ENCODE results near the gene ZNF280A. TPM values are rescaled to one million over a fixed set of nuclear protein-coding genes. Genes with fewer than 3 reads are reported as not detected.

Gene ZNF280A
- total RNA-seq, 1 experiment from 2014 or later = not detected

DNA sequence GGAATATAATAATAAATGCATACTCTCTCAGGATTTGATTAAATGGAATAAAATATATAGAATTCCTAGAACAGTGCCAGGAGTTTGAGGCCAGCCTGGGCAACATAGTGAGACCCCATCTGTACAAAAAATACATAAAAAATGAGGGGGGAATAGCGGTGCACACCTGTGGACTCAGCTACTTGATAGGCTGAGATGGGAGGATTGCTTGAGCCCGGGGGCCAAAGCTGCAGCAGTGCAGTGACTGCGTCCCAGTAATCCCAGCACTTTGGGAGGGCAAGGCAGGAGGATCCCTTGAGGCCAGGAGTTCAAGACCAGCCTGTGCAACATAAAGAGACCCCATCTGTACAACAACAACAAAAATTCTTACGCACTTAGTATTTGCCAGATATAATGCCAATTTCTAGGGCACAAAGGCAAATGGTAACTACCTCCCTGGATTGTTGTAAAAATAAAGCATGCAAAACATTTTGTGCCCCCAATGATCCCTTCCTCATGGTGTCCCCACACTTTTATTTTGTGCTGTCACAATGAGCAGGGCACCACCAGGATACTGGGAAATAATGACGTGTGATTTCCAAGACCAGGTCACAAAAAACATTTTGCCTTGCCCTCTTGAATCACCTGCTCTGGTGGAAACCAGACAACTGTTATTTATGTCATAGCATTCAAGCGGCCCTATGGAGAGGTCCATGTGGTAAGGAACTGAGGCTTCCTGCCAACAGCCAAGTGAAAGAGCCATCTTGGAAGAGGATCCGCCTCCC lies 18.3 kb upstream of the ZNF280A start:
- H3K4me3 Mint-ChIP-seq (ENCODE audit: low read depth, unreplicated experiment) = no peak overlapping the region
- no TSS peak for BruUV-seq (replicated peaks)
- TF ChIP-seq CTCF (IDR thresholded peaks at IDR 0.05; ENCODE audit: unreplicated experiment) = no peak
- no peak overlapping the region for H3K27ac Mint-ChIP-seq (ENCODE audit: unreplicated experiment)
- CTCF ChIA-PET = no interaction called here
- no peaks in the 10 kb centered on the region for H3K9me3 Mint-ChIP-seq (ENCODE audit: low read depth, unreplicated experiment)
- H3K4me1 Mint-ChIP-seq (ENCODE audit: low read depth, unreplicated experiment) = no peaks in the 10 kb centered on the region
- intact Hi-C loops (cut with micrococcal nuclease; ENCODE audit: unreplicated experiment) = no loop called here
- no peaks in the 10 kb centered on the region for H3K36me3 Mint-ChIP-seq (ENCODE audit: insufficient read depth, unreplicated experiment)
- no peak for DNase-seq
- peaks cover 62% of the 10 kb centered on the region for H3K27me3 Mint-ChIP-seq (ENCODE audit: unreplicated experiment)

DNA sequence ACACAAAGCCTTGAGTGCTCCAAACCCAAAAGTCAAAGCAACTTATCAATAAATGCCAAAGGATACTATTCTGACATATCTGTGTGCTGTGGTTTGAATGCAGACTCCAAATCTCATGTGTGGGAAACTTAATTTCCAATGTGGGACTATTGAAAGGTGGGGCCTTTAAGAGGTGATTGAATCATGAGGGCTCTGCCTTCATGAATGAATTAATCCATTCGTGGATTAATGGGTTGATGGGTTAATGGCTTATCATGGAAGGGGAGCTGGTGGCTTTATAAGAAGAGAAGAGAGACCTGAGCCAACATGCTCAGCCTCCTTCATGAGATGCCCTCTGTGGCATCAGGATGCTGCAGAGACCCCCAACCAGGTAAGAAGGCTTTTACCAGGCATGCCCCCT lies 16.8 kb upstream of the ZNF280A start:
- Mint-ChIP-seq H3K27ac (ENCODE audit: unreplicated experiment) (no peak overlapping the region), H3K4me3 (ENCODE audit: low read depth, unreplicated experiment) (no peak overlapping the region), H3K36me3 (ENCODE audit: insufficient read depth, unreplicated experiment) (no peaks in the 10 kb centered on the region), H3K27me3 (ENCODE audit: unreplicated experiment) (peaks cover 47% of the 10 kb centered on the region), H3K9me3 (ENCODE audit: low read depth, unreplicated experiment) (no peaks in the 10 kb centered on the region), H3K4me1 (ENCODE audit: low read depth, unreplicated experiment) (no peaks in the 10 kb centered on the region)
- intact Hi-C loops (cut with micrococcal nuclease; ENCODE audit: unreplicated experiment) = no loop called here
- no peak for TF ChIP-seq CTCF (IDR thresholded peaks at IDR 0.05; ENCODE audit: unreplicated experiment)
- DNase-seq = no peak
- BruUV-seq (replicated peaks) = no TSS peak
- CTCF ChIA-PET = no interaction called here

DNA sequence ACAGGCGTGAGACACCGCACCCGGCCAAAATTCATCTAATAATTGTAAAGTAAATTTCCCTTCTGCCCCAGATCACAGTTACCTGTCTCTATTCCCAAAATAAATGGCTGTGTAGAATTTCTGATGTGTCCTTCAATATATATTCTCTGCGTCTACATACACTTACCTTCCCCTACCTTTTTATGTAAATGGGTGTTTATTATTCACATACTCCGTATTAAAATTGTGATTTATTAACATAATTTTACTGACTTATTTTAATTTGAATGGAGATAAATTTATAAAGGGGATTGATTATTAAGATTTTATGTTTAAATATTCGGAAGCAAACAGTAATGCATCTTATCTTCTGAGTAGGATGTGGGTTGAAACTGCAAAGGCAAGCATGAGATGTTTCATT lies 16.4 kb upstream of the ZNF280A start:
- no TSS peak for BruUV-seq (replicated peaks)
- CTCF ChIA-PET = interaction anchor here (0.6 kb wide), 1 partner anchor 40 kb away, joined by 3 read pairs; no protein-coding TSS in a partner anchor
- peaks cover 43% of the 10 kb centered on the region for H3K27me3 Mint-ChIP-seq (ENCODE audit: unreplicated experiment)
- intact Hi-C loops (cut with micrococcal nuclease; ENCODE audit: unreplicated experiment) = no loop called here
- no peak overlapping the region for H3K27ac Mint-ChIP-seq (ENCODE audit: unreplicated experiment)
- no peaks in the 10 kb centered on the region for H3K9me3 Mint-ChIP-seq (ENCODE audit: low read depth, unreplicated experiment)
- TF ChIP-seq CTCF (IDR thresholded peaks at IDR 0.05; ENCODE audit: unreplicated experiment) = no peak
- DNase-seq = no peak
- H3K4me3 Mint-ChIP-seq (ENCODE audit: low read depth, unreplicated experiment) = no peak overlapping the region
- no peaks in the 10 kb centered on the region for H3K4me1 Mint-ChIP-seq (ENCODE audit: low read depth, unreplicated experiment)
- no peaks in the 10 kb centered on the region for H3K36me3 Mint-ChIP-seq (ENCODE audit: insufficient read depth, unreplicated experiment)

- no peak for TF ChIP-seq CTCF (IDR thresholded peaks at IDR 0.05; ENCODE audit: unreplicated experiment)
- Mint-ChIP-seq H3K4me1 (ENCODE audit: low read depth, unreplicated experiment) (no peaks in the 10 kb centered on the region), H3K36me3 (ENCODE audit: insufficient read depth, unreplicated experiment) (no peaks in the 10 kb centered on the region), H3K4me3 (ENCODE audit: low read depth, unreplicated experiment) (no peak overlapping the region), H3K9me3 (ENCODE audit: low read depth, unreplicated experiment) (no peaks in the 10 kb centered on the region), H3K27ac (ENCODE audit: unreplicated experiment) (no peak overlapping the region), H3K27me3 (ENCODE audit: unreplicated experiment) (peaks cover 35% of the 10 kb centered on the region)
- no peak for DNase-seq
- intact Hi-C loops (cut with micrococcal nuclease; ENCODE audit: unreplicated experiment) = no loop called here
- CTCF ChIA-PET = interaction anchor here (0.6 kb wide), 1 partner anchor 41 kb away, joined by 3 read pairs; no protein-coding TSS in a partner anchor
- BruUV-seq (replicated peaks) = no TSS peak
These were observed 15.6 kb upstream of the ZNF280A start for GRCh38 chr22:22535662-22536061.

Measured in Calu3 (cell line).